CD4-positive, alpha-beta T cell (primary cell): Measurements from ENCODE around the gene NFIA. TPM values are rescaled to one million over a fixed set of nuclear protein-coding genes. Genes with fewer than 3 reads are reported as not detected.

Experiments used
- ATAC-seq: fragments of 200-7000 bp; cut with Tn5 transposase; one replicate; pipeline ENCODE4 v1.10.0; 2022; ENCODE audit warnings: mild to moderate bottlenecking; ENCODE audit not compliant: poor library complexity
- CTCF ChIA-PET: fragments of 350-600 bp; sonication (Branson Sonifier 250); formaldehyde crosslinking; loops from one replicate; lab custom pipeline; 2021; ENCODE audit warnings: antibody characterized with exemption, inconsistent platforms; lab: Charles Lee
- POLR2A ChIA-PET: fragments of 350-600 bp; sonication (Branson Sonifier 250); formaldehyde crosslinking; loops from one replicate; lab custom pipeline; 2021; ENCODE audit warnings: antibody characterized with exemption, inconsistent platforms; lab: Charles Lee
- DNase-seq, 14 experiments: peaks; one replicate each; pipeline ENCODE4 v3.0.0-alpha.2; 2013 to 2020; ENCODE audit warnings: mixed read lengths in 2 of 14
- H3K27ac ChIP-seq, 2 donors: one replicate each; pipeline versions ENCODE4 v1.5.1 to v1.7.0; 2013; ENCODE audit warnings: low read length in 2 of 2, low read depth in 1 of 2, mild to moderate bottlenecking in 1 of 2
- H3K27me3 ChIP-seq, 2 experiments: 1 replicate in 1 of 2; 2 replicates in 1 of 2; pipeline versions ENCODE4 v1.6.1 to v1.7.0; 2013; ENCODE audit warnings: low read length in 2 of 2, control low read depth in 1 of 2, mild to moderate bottlenecking in 1 of 2, moderate library complexity in 1 of 2; ENCODE audit not compliant: insufficient read depth in 2 of 2, control insufficient read depth in 1 of 2
- H3K36me3 ChIP-seq: one replicate; pipeline ENCODE4 v1.6.1; 2013; ENCODE audit warnings: low read length, control low read depth; ENCODE audit not compliant: insufficient read depth
- H3K4me1 ChIP-seq: one replicate; pipeline ENCODE4 v1.6.1; 2013; ENCODE audit warnings: low read length, control low read depth; ENCODE audit not compliant: insufficient read depth
- H3K4me3 ChIP-seq: one replicate; pipeline ENCODE4 v1.5.1; 2013; ENCODE audit warnings: mild to moderate bottlenecking, low read length, moderate library complexity
- H3K9me3 ChIP-seq, 2 experiments: 1 replicate in 1 of 2; 2 replicates in 1 of 2; pipeline versions ENCODE4 v1.6.1 to v1.7.0; 2013; ENCODE audit warnings: low read length in 2 of 2, mild to moderate bottlenecking in 2 of 2, control low read depth in 1 of 2, moderate library complexity in 1 of 2; ENCODE audit not compliant: control insufficient read depth in 1 of 2, insufficient read depth in 1 of 2
- H3K27ac Mint-ChIP-seq: one replicate; pipeline ENCODE4 v1.8.0; 2020; ENCODE audit warnings: mixed read lengths
- H3K27me3 Mint-ChIP-seq: one replicate; pipeline ENCODE4 v1.8.0; 2021; ENCODE audit warnings: mixed read lengths
- H3K36me3 Mint-ChIP-seq: one replicate; pipeline ENCODE4 v1.8.0; 2021; ENCODE audit warnings: low read depth, mixed read lengths
- H3K4me1 Mint-ChIP-seq: one replicate; pipeline ENCODE4 v1.8.0; 2021; ENCODE audit warnings: low read depth, mixed read lengths
- H3K4me3 Mint-ChIP-seq: one replicate; pipeline ENCODE4 v1.8.0; 2020; ENCODE audit warnings: mild to moderate bottlenecking, mixed read lengths
- H3K9me3 Mint-ChIP-seq: one replicate; pipeline ENCODE4 v1.8.0; 2020; ENCODE audit warnings: mixed read lengths
- CTCF ChIP-seq: fragments of 200-600 bp; IDR thresholded peaks from one replicate; pipeline ENCODE4 v1.8.0; 2022; ENCODE audit warnings: antibody characterized with exemption, mild to moderate bottlenecking
- intact Hi-C, 2 experiments: fragments of 100-400 bp; cut with DNase I in 1 of 2; cut with micrococcal nuclease in 1 of 2; formaldehyde crosslinking; loops; one replicate each; pipeline versions ENCODE4 v1.15.1 to v1.9.0; 2023 to 2025; cut with DNase I, micrococcal nuclease
- total RNA-seq, 174 experiments: library from RNA in 2 of 174; stranded (reverse) in 2 of 174; gene quantifications; one replicate each; pipeline ENCODE4 v1.2.3 and lab custom pipeline; 2021 to 2026

Gene NFIA
- total RNA-seq, 2 experiments from 2014 or later: 4.8 to 5.9 TPM

GRCh38 chr1:61130338-61131000, 48.1 kb downstream of the NFIA start:
- Mint-ChIP-seq H3K27me3 (no peaks in the 10 kb centered on the region), H3K4me3 (no peak overlapping the region), H3K27ac (no peak overlapping the region), H3K36me3 (no peaks in the 10 kb centered on the region), H3K4me1 (no peaks in the 10 kb centered on the region), H3K9me3 (no peaks in the 10 kb centered on the region)
- DNase-seq: no peak
- ChIA-PET POLR2A (no interaction called here), CTCF (interaction anchor here (0.5 to 0.7 kb wide), 2 partner anchors 67 to 106 kb away, joined by 3 to 4 read pairs; no protein-coding TSS in a partner anchor)
- no peak for TF ChIP-seq CTCF
- Histone ChIP-seq H3K36me3 (no peaks in the 10 kb centered on the region), H3K9me3 (no peaks in the 10 kb centered on the region), H3K27ac (no peak overlapping the region), H3K27me3 (no peaks in the 10 kb centered on the region), H3K4me3 (no peak overlapping the region), H3K4me1 (no peaks in the 10 kb centered on the region)
- intact Hi-C loops: no loop called here
- no peak for ATAC-seq

GRCh38 chr1:61131248-61131647, 48.9 kb downstream of the NFIA start:
- no peaks in the 10 kb centered on the region for H3K9me3 ChIP-seq
- no peaks in the 10 kb centered on the region for H3K9me3 Mint-ChIP-seq
- intact Hi-C loops: no loop called here
- DNase-seq (no peak), ATAC-seq (no peak)
- no peak overlapping the region for H3K27ac Mint-ChIP-seq
- H3K36me3 Mint-ChIP-seq: no peaks in the 10 kb centered on the region
- no peak overlapping the region for H3K4me3 Mint-ChIP-seq
- CTCF ChIA-PET: interaction anchor here (0.7 kb wide), 1 partner anchor 105 kb away, joined by 3 read pairs; no protein-coding TSS in a partner anchor
- H3K36me3 ChIP-seq: no peaks in the 10 kb centered on the region
- H3K4me1 ChIP-seq: no peaks in the 10 kb centered on the region
- POLR2A ChIA-PET: no interaction called here
- no peak overlapping the region for H3K27ac ChIP-seq
- no peak overlapping the region for H3K4me3 ChIP-seq
- no peaks in the 10 kb centered on the region for H3K4me1 Mint-ChIP-seq
- no peak for TF ChIP-seq CTCF
- H3K27me3 ChIP-seq: no peaks in the 10 kb centered on the region
- H3K27me3 Mint-ChIP-seq: no peaks in the 10 kb centered on the region

GRCh38 chr1:61131716-61132115, 49.4 kb downstream of the NFIA start:
- Mint-ChIP-seq H3K9me3 (no peaks in the 10 kb centered on the region), H3K4me1 (no peaks in the 10 kb centered on the region), H3K4me3 (no peak overlapping the region), H3K27me3 (no peaks in the 10 kb centered on the region), H3K27ac (no peak overlapping the region), H3K36me3 (no peaks in the 10 kb centered on the region)
- ChIA-PET POLR2A (no interaction called here), CTCF (no interaction called here)
- Histone ChIP-seq H3K36me3 (no peaks in the 10 kb centered on the region), H3K27ac (no peak overlapping the region), H3K4me1 (no peaks in the 10 kb centered on the region), H3K9me3 (no peaks in the 10 kb centered on the region), H3K4me3 (no peak overlapping the region), H3K27me3 (no peaks in the 10 kb centered on the region)
- DNase-seq (no peak), ATAC-seq (no peak)
- intact Hi-C loops: no loop called here
- TF ChIP-seq CTCF: no peak
